Tibial artery (tissue), 4 donors: ENCODE data around the gene TMC6.
"Not testable (repeated sequence)": the region's sequence is repeated elsewhere in the genome, so short reads cannot be mapped to it uniquely, and the experiment has no call there.

ENCODE experiments used
- DNase-seq, 2 donors: peaks; one replicate each; pipeline ENCODE4 v3.0.0-alpha.2; 2019
- H3K27ac ChIP-seq, 2 donors: fragments of 200-600 bp; sonication (generic) in 1 of 2; 1 replicate in 1 of 2; 2 replicates in 1 of 2; pipeline ENCODE4 v1.5.1; 2018 to 2019; ENCODE audit warnings: mild to moderate bottlenecking in 1 of 2
- H3K27me3 ChIP-seq, 2 donors: fragments of 200-600 bp; sonication (generic) in 1 of 2; one replicate each; pipeline versions ENCODE4 v1.5.1 to v1.6.0; 2016 to 2019
- H3K36me3 ChIP-seq, 3 donors: fragments of 200-600 bp; sonication (generic) in 2 of 3; one replicate each; pipeline ENCODE4 v1.5.1; 2016 to 2019; ENCODE audit warnings: mild to moderate bottlenecking in 2 of 3
- H3K4me1 ChIP-seq, 4 donors: fragments of 200-600 bp; sonication (generic) in 2 of 4; 1 replicate in 3 of 4; 2 replicates in 1 of 4; pipeline ENCODE4 v1.5.1; 2016 to 2019
- H3K4me3 ChIP-seq, 2 donors: fragments of 200-600 bp; sonication (generic) in 1 of 2; 1 replicate in 1 of 2; 2 replicates in 1 of 2; pipeline ENCODE4 v1.5.1; 2018 to 2019; ENCODE audit warnings: mild to moderate bottlenecking in 2 of 2
- H3K9me3 ChIP-seq, 3 donors: fragments of 200-600 bp; sonication (generic) in 1 of 3; one replicate each; pipeline ENCODE4 v1.5.1; 2016 to 2019
- CTCF ChIP-seq, 2 experiments: fragments of 200-600 bp in 1 of 2; fragments of 450-650 bp in 1 of 2; IDR thresholded peaks; one replicate each; pipeline ENCODE4 v1.5.1; 2017 to 2019; ENCODE audit warnings: antibody characterized with exemption in 2 of 2, mild to moderate bottlenecking in 1 of 2, moderate library complexity in 1 of 2
- intact Hi-C: fragments of 100-400 bp; cut with DNase I; formaldehyde crosslinking; loops from one replicate; pipeline ENCODE4 v1.15.0; 2023; ENCODE audit warnings: low total_unique reads

Gene TMC6

GRCh38 chr17:78174346-78174869 is 45.9 kb upstream of the TMC6 start:
- TF ChIP-seq CTCF (IDR thresholded peaks at IDR 0.05): peak; percentile 63 to 77
- H3K27me3 ChIP-seq: no peaks in the 10 kb centered on the region
- H3K4me1 ChIP-seq: peaks cover 11 to 73% (median 56%) of the 10 kb centered on the region in 4 donors
- H3K4me3 ChIP-seq: no peak overlapping the region
- DNase-seq: peak; percentile 80 to 93
- peak overlapping the region; percentile 71 to 73 for H3K27ac ChIP-seq
- peaks cover 5 to 30% (median 8%) of the 10 kb centered on the region in 3 donors for H3K36me3 ChIP-seq
- intact Hi-C loops: no loop called here
- no peaks in the 10 kb centered on the region for H3K9me3 ChIP-seq

- no peak overlapping the region for H3K4me3 ChIP-seq
- intact Hi-C loops: no loop called here
- H3K36me3 ChIP-seq: peaks cover 5 to 30% (median 8%) of the 10 kb centered on the region in 3 donors
- H3K4me1 ChIP-seq: peaks cover 11 to 73% (median 58%) of the 10 kb centered on the region in 4 donors
- no peaks in the 10 kb centered on the region for H3K27me3 ChIP-seq
- peak overlapping the region; percentile 71 to 73 for H3K27ac ChIP-seq
- no peak for DNase-seq
- no peaks in the 10 kb centered on the region for H3K9me3 ChIP-seq
- TF ChIP-seq CTCF (IDR thresholded peaks at IDR 0.05): no peak
Measured at GRCh38 chr17:78173097-78173715, 44.7 kb upstream of the TMC6 start.

GRCh38 chr17:78172249-78173051 is 43.9 kb upstream of the TMC6 start:
- H3K9me3 ChIP-seq: no peaks in the 10 kb centered on the region
- TF ChIP-seq CTCF (IDR thresholded peaks at IDR 0.05): no peak
- H3K4me1 ChIP-seq: peaks cover 11 to 77% (median 61%) of the 10 kb centered on the region in 4 donors
- no peak overlapping the region for H3K4me3 ChIP-seq
- DNase-seq: peak; percentile 63 to 80
- H3K27me3 ChIP-seq: no peaks in the 10 kb centered on the region
- peaks cover 5 to 30% (median 8%) of the 10 kb centered on the region in 3 donors for H3K36me3 ChIP-seq
- peak overlapping the region; percentile 71 to 73 for H3K27ac ChIP-seq
- intact Hi-C loops: no loop called here

GRCh38 chr17:78171591-78172248 is 43.2 kb upstream of the TMC6 start:
- H3K4me3 ChIP-seq, intact Hi-C loops, H3K27me3 ChIP-seq, DNase-seq, H3K9me3 ChIP-seq: not testable (repeated sequence)
- Histone ChIP-seq H3K36me3 (peaks cover 5 to 30% (median 8%) of the 10 kb centered on the region in 3 donors), H3K4me1 (peaks cover 11 to 73% (median 57%) of the 10 kb centered on the region in 4 donors), H3K27ac (peak overlapping the region; percentile 71 to 73)

GRCh38 chr17:78170692-78171590 is 42.4 kb upstream of the TMC6 start:
- Histone ChIP-seq H3K9me3 (no peaks in the 10 kb centered on the region), H3K27ac (peak overlapping the region in 1 of 2 donors; percentile 73), H3K4me3 (no peak overlapping the region), H3K27me3 (no peaks in the 10 kb centered on the region), H3K4me1 (peaks cover 11 to 66% (median 50%) of the 10 kb centered on the region in 4 donors), H3K36me3 (peaks cover 5 to 30% (median 8%) of the 10 kb centered on the region in 3 donors)
- TF ChIP-seq CTCF (IDR thresholded peaks at IDR 0.05): no peak
- no peak for DNase-seq
- intact Hi-C loops: no loop called here
